NOMO-1 treated with DMSO at 0.1 percent for 48 hours (cell line): ENCODE measurements around the gene MACF1.
"Not testable (repeated sequence)": the region's sequence is repeated elsewhere in the genome, so short reads cannot be mapped to it uniquely, and the experiment has no call there.

Experiments
- DNase-seq: peaks from one replicate; lab custom pipeline; 2025; ENCODE audit not compliant: unreplicated experiment; lab: John Stamatoyannopoulos, UW

MACF1 gene

DNA sequence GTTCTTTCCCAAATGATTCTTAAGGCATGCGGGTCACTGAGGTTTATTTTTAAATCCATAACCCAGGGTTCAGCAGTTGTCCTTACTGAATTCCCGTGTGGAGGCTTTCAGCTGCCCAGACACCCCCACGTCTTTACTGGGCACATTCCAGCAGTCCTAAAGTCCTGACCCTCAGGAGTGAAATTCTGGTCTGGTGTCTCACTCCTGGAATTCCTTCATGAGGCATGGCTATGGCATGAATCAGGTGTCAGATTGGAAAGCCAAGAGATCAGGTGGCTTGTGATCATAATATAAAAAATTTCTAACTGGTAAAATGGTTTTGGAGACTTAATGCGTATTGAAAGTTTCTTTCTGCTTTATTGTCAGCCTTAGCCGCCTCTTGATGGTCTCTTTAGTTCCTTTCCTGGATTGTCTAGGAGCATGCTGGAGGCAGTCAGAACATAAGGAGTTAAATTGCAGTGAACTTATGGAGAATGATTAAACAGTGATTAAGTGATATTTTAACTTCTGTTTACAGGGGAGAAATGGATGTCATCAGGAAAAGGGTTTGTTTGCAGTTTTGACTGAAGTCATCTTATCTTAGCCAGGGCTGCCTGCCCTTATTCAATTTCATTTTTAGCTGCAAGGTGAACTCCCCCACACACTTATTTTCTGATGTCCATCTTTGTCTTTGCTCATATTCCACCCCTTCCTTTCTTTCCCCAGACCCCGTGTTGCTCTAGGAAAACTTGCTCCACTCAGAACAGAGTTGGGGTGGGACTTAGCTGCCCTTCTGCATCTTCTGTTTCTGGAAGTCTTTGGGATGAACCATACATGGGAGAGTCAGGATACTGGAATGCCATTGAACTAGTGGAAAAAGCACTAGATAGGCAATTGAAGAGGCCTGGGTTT is 25.7 kb upstream of the MACF1 start:
- no peak for DNase-seq

DNA sequence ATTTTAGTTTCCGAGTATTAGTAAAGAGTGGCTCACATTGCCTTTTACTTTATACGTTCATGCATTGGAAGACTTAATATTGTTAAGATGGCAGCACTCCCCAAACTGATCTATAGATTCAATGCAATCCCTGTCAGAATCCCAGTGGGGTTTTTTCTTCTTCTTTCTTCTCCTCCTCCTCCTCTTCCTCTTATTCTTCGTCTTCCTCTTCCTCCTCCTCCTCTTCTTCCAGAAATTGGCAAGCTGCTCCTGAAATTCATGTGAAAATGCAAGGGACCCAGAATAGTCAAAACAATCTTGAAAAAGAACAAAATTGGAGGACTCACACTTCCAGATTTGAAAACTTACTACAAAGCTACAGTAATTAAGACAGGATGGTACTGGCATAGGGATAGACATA is 23.2 kb upstream of the MACF1 start:
- no peak for DNase-seq

DNA sequence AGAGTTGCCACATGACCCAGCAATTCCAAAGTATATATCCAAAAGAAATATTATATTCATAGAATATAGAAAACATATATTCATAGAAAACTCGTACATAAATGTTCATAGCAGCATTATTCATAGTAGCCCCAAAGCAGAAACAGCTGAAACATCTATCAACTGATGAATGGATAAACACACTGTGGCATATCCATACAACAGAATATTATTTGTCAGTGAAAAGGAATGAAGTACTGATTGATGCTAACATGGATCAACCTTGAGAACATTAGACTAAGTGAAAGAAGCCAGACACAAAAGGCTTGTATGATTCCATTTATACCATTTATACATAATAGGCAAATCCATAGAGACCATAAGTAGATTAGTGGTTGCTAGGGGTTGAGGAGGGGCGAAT is 21.7 kb upstream of the MACF1 start:
- DNase-seq, result no peak

DNA sequence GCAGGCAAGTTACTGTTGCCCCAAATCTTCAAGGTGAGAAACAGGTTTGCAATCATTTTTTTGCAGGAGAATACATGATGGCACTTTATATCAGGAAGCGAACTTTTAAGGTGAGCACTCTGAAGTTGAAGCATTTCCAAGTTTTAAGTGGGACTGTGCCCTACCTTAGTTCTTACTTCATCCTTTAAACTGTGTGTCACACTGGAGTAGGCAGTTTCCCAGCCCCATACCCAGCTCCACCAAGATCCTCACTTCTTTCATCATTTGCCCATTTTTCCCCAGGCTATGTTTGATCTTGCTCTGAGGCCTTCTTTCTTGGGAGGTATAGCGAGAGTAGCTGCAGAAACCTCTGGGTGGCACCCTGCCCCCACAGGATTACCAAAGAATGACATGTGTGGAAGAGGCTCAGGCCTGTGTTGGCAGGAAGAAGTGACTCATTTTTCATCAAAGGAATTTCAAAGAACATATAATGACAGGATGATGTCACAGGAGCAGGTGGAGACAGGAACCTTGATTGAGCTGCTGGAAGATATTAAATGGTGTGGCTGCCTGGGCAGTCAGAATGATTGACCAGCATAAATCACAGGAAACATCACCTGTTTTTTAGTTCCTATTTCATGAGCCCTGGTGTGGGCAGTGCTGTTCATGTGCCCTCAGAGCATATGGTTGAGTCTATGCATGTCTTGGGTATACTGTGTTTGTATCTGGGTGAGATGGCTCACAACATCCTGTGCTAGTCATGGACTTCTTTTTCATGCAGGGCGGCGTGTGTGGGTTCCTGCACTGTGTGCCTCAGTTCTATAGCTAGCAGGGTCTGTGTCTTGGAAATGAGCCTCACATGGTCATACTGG is 20.8 kb upstream of the MACF1 start:
- DNase-seq, result peak; percentile 80

DNA sequence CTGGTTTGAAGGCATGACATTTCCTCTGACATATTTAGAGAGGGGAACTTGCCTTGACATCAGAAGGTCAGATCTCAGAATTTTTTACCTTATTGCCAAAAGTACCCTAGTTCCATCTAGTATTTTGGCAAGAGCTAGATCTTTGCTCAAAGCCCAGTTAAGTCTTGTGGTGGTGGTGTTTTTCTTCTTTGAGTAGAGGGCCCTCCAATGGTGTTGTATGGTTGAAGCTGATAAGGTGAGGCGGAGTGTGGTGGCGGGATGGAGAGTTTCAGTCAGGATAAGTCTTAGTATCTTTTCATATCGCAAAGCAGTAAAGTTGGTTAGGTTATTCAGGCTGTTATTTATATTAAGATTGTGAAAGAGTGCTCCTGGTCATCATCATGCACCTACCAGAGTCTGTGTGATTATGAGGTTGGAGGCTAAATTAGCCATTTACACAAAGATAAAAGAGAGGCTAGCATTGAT is 20.1 kb upstream of the MACF1 start:
- DNase-seq, result no peak

DNA sequence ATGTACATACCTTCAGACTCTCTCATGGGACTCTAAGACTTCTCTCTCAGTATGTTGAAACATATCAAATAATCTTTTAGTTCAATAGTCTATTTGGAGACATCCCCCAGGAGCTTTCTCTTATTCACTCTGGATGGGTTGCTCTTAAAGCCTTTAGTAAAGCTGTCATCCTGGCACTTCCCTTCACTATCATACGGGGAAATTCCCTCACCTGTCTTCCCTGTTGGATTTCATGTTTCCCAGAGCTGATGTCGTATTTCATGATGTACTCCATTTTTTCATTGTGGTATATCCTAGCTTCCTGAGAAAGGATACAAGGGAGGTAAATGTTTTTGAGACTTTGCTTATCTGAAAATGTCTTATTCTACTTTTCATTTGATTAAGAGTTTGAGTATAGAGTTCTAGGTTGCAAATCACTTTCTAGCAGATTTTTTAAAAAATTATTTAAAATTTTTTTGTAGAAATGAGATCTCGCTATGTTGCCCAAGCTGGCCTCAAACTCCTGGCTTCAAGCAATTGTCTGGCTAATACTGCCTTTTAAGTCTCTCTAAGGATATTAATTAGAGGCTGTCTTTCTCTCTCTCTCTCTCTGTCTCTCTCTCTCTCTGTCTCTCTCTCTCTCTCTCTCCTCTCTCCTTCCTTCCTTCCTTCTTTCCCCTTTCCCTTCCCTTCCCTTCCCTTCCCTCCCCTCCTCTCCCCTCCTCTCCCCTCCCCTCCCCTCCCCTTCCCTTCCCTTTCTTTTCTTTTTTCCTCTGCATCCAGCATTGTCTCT is 17.0 kb upstream of the MACF1 start:
- DNase-seq, result no peak

DNA sequence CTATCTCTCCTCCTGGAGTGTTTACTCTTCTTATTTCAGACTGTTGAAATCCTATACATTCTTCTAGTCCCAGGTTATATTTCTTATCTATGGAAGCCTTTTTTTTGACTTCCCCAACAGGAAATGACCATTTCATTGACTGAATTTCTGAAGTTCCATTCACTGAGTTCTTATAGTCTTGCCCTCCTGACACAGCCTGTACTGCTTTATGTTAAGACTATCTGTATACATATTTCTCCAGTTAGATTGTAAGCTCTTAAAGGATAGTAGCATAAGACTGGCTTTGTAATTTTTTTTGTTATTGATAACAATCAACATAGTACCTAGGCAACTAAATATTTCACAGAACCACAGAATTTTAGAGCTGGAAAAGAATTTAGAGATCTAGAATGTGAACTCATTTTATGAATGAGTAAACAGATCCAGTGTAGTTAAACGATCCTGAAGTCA is 14.9 kb upstream of the MACF1 start:
- no peak for DNase-seq

DNA sequence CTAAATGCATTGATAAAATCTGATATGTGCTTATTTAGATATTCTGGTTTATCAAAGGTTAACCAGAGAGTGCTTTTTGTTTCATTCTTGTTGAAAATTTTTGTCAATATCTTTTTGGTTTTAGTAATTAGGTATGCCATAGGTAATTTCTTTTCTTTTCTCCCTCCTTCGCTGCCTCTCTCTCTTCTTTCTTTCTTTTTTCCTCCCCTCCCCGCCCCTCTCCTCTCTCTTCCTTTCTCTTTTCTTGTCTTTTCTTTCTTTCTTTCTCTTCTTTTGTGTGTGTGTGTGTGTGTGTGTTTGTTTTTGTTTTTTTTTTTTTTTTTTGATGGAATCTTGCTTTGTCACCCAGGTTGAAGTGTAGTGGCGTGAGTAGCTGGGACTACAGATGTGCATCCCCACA is 14.4 kb upstream of the MACF1 start:
- DNase-seq, result no peak

DNA sequence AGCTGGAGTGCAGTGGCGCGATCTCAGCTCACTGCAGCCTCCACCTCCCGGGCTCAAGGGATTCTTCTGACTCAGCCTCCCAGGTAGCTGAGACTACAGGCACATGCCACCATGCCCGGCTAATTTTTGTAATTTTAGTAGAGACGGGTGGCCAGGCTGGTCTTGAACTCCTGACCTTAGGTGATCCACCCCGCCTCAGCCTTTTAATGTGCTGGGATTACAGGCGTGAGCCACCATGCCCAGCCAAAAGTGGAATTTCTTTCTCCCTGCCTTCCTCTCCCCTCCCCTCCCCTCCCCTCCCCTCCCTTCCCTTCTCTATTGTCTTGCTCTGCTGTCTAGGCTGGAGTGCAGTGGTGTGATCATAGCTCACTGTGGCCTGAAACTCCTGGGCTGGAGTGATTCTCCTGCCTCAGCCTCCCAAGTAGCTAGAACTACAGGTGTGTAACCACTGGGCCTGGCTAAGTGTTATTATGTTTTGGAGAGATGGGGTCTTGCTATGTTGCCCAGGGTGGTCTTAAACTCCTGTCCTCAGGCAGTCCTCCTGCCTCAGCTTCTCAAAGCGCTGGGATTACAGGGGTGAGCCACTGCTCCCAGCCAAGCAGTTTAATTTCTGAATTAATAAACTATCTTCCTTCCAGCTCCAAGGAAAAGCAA is 10.0 kb upstream of the MACF1 start:
- no peak for DNase-seq

DNA sequence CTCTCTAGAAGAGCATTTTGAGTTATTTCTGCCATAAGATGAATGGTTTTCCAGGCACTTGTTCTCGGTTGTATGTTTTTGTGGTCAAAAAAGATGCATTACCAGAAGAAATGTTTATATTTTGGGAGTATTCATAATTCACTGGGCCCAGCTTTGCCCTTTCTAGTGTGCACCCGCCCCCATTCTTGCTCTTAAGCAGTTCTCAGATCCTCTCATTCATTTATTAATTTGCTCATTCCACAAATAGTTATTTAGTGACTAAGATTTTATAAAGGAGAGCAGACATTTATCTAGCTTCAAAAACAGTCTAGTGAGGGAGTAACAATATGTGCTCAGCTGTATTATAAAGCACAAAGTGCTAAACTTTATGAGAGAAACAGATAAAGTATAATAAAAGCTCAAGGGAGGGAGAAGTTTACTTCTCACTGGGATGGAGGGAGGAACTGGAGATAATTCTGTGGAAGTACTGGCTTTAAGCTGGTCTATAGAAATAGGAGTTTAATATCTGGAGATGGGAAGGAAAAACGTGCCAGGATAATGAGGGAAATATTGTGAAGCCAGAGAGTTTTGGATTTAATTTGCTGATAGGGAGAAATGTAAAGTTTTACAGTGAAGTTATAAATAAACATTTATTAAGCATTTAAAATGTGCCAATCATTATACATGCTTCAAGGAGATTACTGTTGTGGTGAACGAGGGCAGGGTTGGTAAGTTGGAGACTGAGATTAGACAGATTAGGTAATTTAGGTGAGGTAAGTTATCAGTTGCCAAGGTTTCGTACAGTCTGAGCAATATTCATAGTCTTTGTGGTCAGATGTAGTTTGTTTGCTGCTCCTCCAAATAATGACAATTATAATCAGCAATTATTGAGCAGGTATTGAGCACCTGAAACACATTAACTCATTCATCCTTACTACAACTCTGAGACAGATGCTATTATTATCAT is 9.1 kb upstream of the MACF1 start:
- peak; percentile 21 for DNase-seq

DNA sequence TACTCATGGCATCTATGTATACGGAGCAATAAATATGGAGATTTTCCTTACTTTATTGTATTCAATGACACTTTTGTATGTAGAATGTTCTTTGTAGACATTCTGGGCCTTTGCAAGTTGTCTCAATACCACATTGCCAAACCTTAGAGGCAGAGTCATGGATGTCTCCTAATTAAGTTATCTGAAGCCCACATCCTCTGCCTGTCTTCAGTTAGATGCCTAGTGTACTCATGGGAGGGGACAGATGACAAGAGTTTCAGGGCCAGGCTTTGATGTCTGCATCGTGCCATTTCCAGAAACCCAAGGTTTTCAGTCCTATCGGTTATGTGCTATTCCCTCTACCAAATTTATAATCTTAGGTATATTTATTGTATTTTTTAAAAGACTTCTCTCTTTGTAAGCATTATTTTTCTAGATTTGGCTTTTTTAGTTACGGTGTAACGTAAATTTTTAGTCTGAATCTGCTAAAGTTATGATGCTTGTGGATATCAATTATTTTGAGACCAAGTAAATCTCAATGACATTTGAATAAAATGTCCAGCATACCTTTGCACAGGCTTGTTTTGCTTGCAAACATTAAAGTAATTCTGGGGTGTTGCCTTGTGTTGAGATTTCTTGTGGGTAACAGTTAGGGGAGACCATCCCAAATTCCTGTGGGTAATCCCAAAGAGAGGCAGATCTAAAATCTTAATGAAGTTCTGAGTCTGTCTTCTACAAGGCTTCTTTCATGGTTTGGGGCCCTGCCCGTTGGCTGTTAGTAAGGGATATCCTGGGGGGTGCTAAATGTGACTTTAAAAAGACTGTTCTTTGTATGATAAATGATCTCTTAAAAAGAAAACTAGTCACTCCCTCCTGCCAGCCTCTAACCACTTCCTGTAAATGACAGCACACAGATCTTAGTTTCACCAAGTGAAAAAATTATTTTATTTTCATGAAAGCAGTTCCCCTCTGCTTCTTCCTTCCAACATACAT is 8.0 kb upstream of the MACF1 start:
- peak; percentile 98 for DNase-seq

DNA sequence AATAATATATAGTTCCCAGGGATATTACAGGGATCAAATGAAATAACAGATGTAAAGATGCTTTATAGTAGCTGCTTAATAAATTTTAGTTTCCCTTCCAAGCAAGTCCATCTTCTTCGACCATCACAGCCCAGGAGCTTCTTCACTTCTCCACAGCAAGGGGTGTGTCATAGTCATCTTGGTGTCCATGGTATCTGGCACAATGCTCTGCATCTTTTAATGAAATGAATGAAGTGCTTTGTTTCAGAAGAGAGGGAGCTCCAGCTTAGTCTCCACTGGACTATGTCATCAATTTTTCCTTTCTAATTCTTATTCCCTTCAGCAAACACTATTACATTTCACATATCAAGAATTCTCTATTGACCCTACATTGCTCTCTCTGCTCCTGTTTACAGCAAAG is 4.9 kb upstream of the MACF1 start:
- no peak for DNase-seq

DNA sequence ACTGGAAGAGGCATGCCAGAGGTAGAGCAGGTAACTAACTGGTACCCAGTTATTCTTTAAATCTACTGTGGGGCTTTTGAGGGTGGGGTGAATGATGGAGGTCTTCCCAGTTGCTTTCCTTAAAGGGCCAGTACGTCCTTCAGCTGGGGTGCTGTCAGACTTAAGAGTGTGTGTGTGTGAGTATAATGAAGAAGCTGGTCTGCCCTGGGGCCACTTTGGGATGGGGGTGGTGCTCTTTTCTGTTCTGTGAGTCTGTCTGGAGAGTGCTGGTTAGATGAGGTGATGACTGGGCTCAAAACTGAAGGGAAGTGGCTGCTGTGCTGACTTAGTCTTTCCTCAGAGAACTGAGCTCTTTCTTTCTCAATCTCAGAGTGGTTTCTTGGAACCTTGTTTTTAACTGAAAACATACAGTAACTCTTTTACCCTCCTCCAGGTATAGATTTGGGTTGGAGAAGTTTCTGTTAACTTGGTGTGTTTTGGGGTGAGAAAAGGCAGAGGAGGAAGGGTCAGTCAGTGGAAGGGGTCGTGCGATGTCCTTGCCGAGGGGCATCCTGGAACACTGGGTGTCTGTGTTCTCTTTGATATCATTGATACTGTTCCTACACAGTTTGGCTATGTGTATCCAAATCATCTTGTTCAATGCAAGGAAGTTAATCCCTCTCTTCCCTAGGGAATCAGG is 746 bp downstream of the MACF1 start:
- peak; percentile 91 for DNase-seq

DNA sequence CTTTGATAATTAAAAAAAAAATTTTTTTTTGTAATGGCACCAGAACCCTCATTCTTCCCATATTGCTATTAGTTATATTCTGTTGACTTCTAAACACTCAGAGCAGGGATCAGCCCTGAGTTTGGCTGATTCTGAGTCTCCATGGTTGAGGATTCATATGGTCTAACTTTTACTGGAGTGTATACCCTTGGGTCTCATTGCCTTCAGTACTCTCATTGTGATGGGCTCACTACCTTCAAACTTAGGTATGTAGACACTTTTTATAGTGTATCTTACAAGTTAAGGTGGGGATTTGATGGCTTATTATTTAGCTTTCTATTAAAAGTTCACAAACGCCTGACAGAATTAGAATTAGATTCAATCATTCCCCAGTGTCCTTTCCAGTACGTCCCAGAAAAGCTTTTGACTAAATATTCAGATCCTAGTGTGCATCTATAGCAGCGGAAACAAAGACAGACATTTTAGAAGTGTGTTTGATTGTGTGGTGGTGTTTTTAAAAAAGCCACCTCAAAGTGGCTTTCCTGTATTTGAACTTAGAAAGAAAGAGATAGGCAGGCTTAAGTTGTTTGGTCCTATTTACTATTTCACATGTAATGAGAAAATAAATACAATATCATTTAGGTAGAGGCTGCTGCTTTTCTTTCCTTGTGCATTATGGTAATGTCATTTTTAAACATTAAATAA is 1.4 kb downstream of the MACF1 start:
- DNase-seq, result no peak

DNA sequence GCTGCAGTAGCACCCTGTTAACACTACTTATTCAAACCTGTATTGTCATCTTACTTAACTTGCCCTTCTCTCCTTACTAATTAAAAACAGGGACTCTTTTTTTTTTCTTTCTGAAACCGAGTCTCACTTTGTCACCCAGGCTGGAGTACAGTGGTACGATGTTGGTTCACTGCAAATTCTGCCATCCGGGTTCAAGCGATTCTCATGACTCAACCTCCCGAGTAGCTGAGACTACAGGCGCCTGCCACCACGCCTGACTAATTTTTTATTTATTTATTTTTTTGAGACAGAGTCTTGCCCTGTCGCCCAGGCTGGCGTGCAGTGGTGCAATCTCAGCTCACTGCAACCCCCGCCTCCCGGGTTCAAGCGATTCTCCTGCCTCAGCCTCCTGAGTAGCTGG is 3.9 kb downstream of the MACF1 start:
- not testable (repeated sequence) for DNase-seq

DNA sequence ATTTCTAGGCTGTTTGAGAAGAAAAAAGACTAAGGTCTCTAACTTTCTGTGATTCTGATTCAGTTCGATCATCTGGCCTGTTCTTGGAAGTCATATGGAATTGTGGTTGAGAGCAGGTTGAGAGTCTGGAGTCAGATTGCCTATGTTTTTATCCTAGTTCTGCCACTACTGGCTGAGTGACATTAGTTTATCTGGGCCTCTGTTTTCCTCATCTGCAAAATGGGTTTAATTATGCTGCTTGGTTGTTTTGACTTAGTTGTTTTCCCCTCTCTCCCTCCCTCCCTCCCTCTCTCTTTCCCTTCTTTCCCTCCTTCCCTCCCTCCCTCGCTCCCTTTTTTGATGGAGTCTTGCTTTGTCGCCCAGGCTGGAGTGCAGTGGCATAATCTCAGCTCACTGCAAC is 6.2 kb downstream of the MACF1 start:
- DNase-seq, result no peak

DNA sequence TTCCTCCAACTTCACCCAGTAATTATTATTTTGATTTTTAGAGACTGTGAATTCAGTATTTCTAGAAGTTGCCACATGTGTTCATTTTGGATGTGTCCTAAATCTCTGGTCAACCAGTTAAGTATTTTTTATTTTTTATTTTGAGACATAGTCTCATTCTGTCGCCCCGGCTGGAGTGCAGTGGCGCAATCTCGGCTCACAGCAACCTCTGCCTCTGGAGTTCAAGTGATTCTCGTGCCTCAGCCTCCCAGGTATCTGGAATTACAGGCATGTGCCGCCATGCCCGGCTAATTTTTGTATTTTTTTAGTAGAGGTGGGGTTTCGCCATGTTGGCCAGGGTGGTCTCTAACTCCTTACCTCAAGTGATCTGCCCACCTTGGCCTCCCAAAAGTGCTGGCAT is 8.0 kb downstream of the MACF1 start:
- DNase-seq, result no peak
